ENCODE measurements around the gene MIGA2. TPM values are rescaled to one million over a fixed set of nuclear protein-coding genes. Genes with fewer than 3 reads are reported as not detected.

MIGA2 gene
- total RNA-seq, 1 experiment from 2014 or later: 23.7 TPM

- ATAC-seq: no peak
- Histone ChIP-seq H3K36me3 (ENCODE audit: control insufficient read depth in 1 of 2, insufficient read depth in 2 of 2, low read length in 2 of 2) (no peaks in the 10 kb centered on the region), H2AFZ (ENCODE audit: low read depth, low read length, poor library complexity, severe bottlenecking) (no peak overlapping the region), H3K9ac (ENCODE audit: low read length) (no peak overlapping the region), H3K4me3 (replicated peaks in 1 of 2; ENCODE audit: low read depth in 1 of 2, low read length in 2 of 2) (no peak overlapping the region), H3K27ac (ENCODE audit: low read depth, low read length) (no peak overlapping the region), H3K9me2 (ENCODE audit: insufficient read depth) (no peaks in the 10 kb centered on the region), H3K4me1 (ENCODE audit: control insufficient read depth in 1 of 2, insufficient read depth in 2 of 2, low read length in 2 of 2) (peaks cover 5 to 10% of the 10 kb centered on the region in 2 experiments), H3K79me2 (ENCODE audit: insufficient read depth, low read length) (peaks cover 3% of the 10 kb centered on the region), H3K4me2 (ENCODE audit: low read length) (no peak overlapping the region), H3K27me3 (ENCODE audit: insufficient read depth, low read length) (no peaks in the 10 kb centered on the region), H3K9me3 (ENCODE audit: control insufficient read depth in 1 of 2, insufficient read depth in 1 of 2, low read depth in 1 of 2, low read length in 2 of 2) (no peaks in the 10 kb centered on the region), H4K20me1 (ENCODE audit: insufficient read depth) (no peaks in the 10 kb centered on the region)
- DNase-seq (ENCODE audit: low read depth, low spot score): no peak
- CTCF ChIA-PET: no interaction called here
- POLR2A ChIA-PET: no interaction called here
- TF ChIP-seq SP1 (IDR thresholded peaks at IDR 0.05; ENCODE audit: low read depth) (no peak), ZFX (IDR thresholded peaks at IDR 0.05) (no peak), FOSL1 (IDR thresholded peaks at IDR 0.05; ENCODE audit: low read depth) (no peak), POLR2A (IDR thresholded peaks at IDR 0.05; ENCODE audit: borderline replicate concordance, extremely low read depth, insufficient read depth, insufficient read length) (no peak), REST (IDR thresholded peaks at IDR 0.05; ENCODE audit: low read depth) (no peak), ZNF274 (IDR thresholded peaks at IDR 0.05; ENCODE audit: low read depth, low read length) (no peak), SRF (IDR thresholded peaks at IDR 0.05; ENCODE audit: low read depth) (no peak), YY1 (IDR thresholded peaks at IDR 0.05; ENCODE audit: extremely low read depth, insufficient replicate concordance, low read depth, low read length) (no peak), TCF7L2 (IDR thresholded peaks at IDR 0.05; ENCODE audit: borderline replicate concordance, extremely low read depth, insufficient read depth, insufficient read length) (no peak), EZH2 (IDR thresholded peaks at IDR 0.05) (no peak), CBX3 (IDR thresholded peaks at IDR 0.05; ENCODE audit: low read depth) (no peak), ELF1 (IDR thresholded peaks at IDR 0.05; ENCODE audit: borderline replicate concordance, low read depth) (no peak)
- TF ChIP-seq, protein P1, sequence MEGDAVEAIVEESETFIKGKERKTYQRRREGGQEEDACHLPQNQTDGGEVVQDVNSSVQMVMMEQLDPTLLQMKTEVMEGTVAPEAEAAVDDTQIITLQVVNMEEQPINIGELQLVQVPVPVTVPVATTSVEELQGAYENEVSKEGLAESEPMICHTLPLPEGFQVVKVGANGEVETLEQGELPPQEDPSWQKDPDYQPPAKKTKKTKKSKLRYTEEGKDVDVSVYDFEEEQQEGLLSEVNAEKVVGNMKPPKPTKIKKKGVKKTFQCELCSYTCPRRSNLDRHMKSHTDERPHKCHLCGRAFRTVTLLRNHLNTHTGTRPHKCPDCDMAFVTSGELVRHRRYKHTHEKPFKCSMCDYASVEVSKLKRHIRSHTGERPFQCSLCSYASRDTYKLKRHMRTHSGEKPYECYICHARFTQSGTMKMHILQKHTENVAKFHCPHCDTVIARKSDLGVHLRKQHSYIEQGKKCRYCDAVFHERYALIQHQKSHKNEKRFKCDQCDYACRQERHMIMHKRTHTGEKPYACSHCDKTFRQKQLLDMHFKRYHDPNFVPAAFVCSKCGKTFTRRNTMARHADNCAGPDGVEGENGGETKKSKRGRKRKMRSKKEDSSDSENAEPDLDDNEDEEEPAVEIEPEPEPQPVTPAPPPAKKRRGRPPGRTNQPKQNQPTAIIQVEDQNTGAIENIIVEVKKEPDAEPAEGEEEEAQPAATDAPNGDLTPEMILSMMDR (IDR thresholded peaks at IDR 0.05 in 2 of 3, conservative IDR thresholded peaks at IDR 0.05 in 1 of 3; ENCODE audit: borderline replicate concordance in 1 of 3, insufficient read depth in 1 of 3, low read depth in 2 of 3, low read length in 2 of 3): no peak
- no TSS peak for BruUV-seq (replicated peaks)
- RAD21 ChIA-PET (ENCODE audit: low non-redundant PET in 1 of 2, low total read pairs in 2 of 2, uncharacterized antibody in 2 of 2, unreplicated experiment in 2 of 2): no interaction called here
- intact Hi-C loops (cut with micrococcal nuclease): no loop called here
Measured at GRCh38 chr9:129076640-129077037, 40.2 kb downstream of the MIGA2 start.
